A549 (cell line): ENCODE results near the gene FMNL2.

Source experiments
- CBX8 ChIP-seq: fragments of 200-600 bp; sonication (generic); IDR thresholded peaks from 2 replicates; pipeline ENCODE4 v1.6.1; 2016
- CEBPB ChIP-seq, 2 experiments: fragments of >200 bp in 1 of 2; sonication (Bioruptor Twin) in 1 of 2; formaldehyde crosslinking in 1 of 2; IDR thresholded peaks; 2 replicates each; pipeline ENCODE4 v1.6.1; 2012 to 2016
- HOXB13 ChIP-seq: fragments of 250-450 bp; sonication (Bioruptor Pico); IDR thresholded peaks from 2 replicates; pipeline ENCODE4 v1.5.0; 2020; ENCODE audit warnings: low read depth, mild to moderate bottlenecking, moderate library complexity
- PHF8 ChIP-seq: fragments of 200-600 bp; sonication (generic); IDR thresholded peaks from 2 replicates; pipeline ENCODE4 v1.6.1; 2016; ENCODE audit warnings: low read depth, mild to moderate bottlenecking, antibody characterized with exemption, moderate library complexity, borderline replicate concordance
- POLR2A ChIP-seq: IDR thresholded peaks from 2 replicates; pipeline ENCODE4 v1.6.1; 2012; ENCODE audit warnings: mild to moderate bottlenecking, low read length
- RFX5 ChIP-seq: fragments of 450-650 bp; IDR thresholded peaks from 2 replicates; pipeline ENCODE4 v1.7.1; 2014; ENCODE audit warnings: antibody characterized with exemption, mild to moderate bottlenecking, moderate library complexity
- SMC3 ChIP-seq: fragments of >200 bp; sonication (Bioruptor Twin); formaldehyde crosslinking; IDR thresholded peaks from 3 replicates; pipeline ENCODE4 v1.6.1; 2018; ENCODE audit warnings: inconsistent platforms
- ZC3H11A ChIP-seq: fragments of 450-650 bp; IDR thresholded peaks from 2 replicates; pipeline ENCODE4 v1.6.1; 2014; ENCODE audit warnings: antibody characterized with exemption, mild to moderate bottlenecking
- ZFP36 ChIP-seq: fragments of 450-650 bp; IDR thresholded peaks from 2 replicates; pipeline ENCODE4 v1.6.1; 2014; ENCODE audit warnings: borderline replicate concordance; ENCODE audit not compliant: partially characterized antibody
- ZNF302 ChIP-seq: fragments of 250-450 bp; sonication (Bioruptor Pico); IDR thresholded peaks from 2 replicates; pipeline ENCODE4 v1.9.0; 2021; ENCODE audit warnings: inconsistent platforms, mild to moderate bottlenecking, moderate library complexity
- TF ChIP-seq, protein P1 (sequence below): fragments of >200 bp; sonication (Bioruptor Twin); formaldehyde crosslinking; IDR thresholded peaks from 3 replicates; pipeline ENCODE4 v1.5.1; 2016
- TF ChIP-seq, protein P2 (sequence below): fragments of 200-600 bp; sonication (generic); IDR thresholded peaks from 2 replicates; pipeline ENCODE4 v1.6.1; 2016; ENCODE audit warnings: antibody characterized with exemption, mild to moderate bottlenecking, moderate library complexity
- TF ChIP-seq, protein P3 (sequence below): fragments of 250-450 bp; sonication (Bioruptor Pico); IDR thresholded peaks from 2 replicates; pipeline ENCODE4 v1.5.0; 2021; ENCODE audit warnings: mild to moderate bottlenecking, moderate library complexity, borderline replicate concordance

DNA sequence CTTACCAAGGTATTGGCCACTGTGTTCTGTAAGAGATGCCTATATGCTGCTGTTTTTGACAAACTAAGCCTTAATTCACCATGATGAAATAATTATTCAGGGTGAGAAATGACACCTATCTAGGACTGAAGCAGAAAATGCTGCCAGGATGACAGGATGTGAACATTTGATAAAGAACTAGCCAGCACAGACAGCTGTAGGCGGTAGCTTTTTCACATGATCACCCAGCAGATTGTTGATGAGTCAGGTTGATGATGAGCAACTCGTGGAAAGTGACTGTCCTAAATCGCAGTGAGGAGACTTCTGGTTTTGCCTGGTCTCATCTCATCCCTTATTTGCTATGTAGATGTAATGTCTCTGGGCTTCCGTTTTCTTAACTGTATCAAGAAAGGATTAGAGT, 238.2 kb downstream of the FMNL2 start:
- TF ChIP-seq, protein P1, sequence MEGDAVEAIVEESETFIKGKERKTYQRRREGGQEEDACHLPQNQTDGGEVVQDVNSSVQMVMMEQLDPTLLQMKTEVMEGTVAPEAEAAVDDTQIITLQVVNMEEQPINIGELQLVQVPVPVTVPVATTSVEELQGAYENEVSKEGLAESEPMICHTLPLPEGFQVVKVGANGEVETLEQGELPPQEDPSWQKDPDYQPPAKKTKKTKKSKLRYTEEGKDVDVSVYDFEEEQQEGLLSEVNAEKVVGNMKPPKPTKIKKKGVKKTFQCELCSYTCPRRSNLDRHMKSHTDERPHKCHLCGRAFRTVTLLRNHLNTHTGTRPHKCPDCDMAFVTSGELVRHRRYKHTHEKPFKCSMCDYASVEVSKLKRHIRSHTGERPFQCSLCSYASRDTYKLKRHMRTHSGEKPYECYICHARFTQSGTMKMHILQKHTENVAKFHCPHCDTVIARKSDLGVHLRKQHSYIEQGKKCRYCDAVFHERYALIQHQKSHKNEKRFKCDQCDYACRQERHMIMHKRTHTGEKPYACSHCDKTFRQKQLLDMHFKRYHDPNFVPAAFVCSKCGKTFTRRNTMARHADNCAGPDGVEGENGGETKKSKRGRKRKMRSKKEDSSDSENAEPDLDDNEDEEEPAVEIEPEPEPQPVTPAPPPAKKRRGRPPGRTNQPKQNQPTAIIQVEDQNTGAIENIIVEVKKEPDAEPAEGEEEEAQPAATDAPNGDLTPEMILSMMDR: no peak
- TF ChIP-seq PHF8: no peak
- no peak for TF ChIP-seq POLR2A
- TF ChIP-seq ZC3H11A: no peak
- TF ChIP-seq CEBPB (IDR thresholded peaks at IDR 0.05): no peak
- TF ChIP-seq, protein P2, sequence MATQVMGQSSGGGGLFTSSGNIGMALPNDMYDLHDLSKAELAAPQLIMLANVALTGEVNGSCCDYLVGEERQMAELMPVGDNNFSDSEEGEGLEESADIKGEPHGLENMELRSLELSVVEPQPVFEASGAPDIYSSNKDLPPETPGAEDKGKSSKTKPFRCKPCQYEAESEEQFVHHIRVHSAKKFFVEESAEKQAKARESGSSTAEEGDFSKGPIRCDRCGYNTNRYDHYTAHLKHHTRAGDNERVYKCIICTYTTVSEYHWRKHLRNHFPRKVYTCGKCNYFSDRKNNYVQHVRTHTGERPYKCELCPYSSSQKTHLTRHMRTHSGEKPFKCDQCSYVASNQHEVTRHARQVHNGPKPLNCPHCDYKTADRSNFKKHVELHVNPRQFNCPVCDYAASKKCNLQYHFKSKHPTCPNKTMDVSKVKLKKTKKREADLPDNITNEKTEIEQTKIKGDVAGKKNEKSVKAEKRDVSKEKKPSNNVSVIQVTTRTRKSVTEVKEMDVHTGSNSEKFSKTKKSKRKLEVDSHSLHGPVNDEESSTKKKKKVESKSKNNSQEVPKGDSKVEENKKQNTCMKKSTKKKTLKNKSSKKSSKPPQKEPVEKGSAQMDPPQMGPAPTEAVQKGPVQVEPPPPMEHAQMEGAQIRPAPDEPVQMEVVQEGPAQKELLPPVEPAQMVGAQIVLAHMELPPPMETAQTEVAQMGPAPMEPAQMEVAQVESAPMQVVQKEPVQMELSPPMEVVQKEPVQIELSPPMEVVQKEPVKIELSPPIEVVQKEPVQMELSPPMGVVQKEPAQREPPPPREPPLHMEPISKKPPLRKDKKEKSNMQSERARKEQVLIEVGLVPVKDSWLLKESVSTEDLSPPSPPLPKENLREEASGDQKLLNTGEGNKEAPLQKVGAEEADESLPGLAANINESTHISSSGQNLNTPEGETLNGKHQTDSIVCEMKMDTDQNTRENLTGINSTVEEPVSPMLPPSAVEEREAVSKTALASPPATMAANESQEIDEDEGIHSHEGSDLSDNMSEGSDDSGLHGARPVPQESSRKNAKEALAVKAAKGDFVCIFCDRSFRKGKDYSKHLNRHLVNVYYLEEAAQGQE: no peak
- no peak for TF ChIP-seq SMC3
- TF ChIP-seq ZFP36: no peak
- no peak for TF ChIP-seq ZNF302 (CRISPR knock-in tag)
- TF ChIP-seq, protein P3, sequence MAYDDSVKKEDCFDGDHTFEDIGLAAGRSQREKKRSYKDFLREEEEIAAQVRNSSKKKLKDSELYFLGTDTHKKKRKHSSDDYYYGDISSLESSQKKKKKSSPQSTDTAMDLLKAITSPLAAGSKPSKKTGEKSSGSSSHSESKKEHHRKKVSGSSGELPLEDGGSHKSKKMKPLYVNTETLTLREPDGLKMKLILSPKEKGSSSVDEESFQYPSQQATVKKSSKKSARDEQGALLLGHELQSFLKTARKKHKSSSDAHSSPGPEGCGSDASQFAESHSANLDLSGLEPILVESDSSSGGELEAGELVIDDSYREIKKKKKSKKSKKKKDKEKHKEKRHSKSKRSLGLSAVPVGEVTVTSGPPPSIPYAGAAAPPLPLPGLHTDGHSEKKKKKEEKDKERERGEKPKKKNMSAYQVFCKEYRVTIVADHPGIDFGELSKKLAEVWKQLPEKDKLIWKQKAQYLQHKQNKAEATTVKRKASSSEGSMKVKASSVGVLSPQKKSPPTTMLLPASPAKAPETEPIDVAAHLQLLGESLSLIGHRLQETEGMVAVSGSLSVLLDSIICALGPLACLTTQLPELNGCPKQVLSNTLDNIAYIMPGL (CRISPR knock-in tag): no peak
- no peak for TF ChIP-seq HOXB13 (CRISPR knock-in tag)
- no peak for TF ChIP-seq RFX5
- TF ChIP-seq CBX8: no peak
